KMS-11 (cell line): ENCODE data around the gene PPP2R5B.

ENCODE experiments used
- H2AFZ ChIP-seq: fragments of 200-600 bp; sonication (generic); 2 replicates; pipeline ENCODE4 v1.6.1; 2016; ENCODE audit warnings: antibody characterized with exemption, mixed run types, low read depth
- H3K27ac ChIP-seq: fragments of 200-600 bp; sonication (generic); 2 replicates; pipeline ENCODE4 v1.6.1; 2016; ENCODE audit warnings: mild to moderate bottlenecking, mixed run types
- H3K27me3 ChIP-seq: fragments of 200-600 bp; sonication (generic); 2 replicates; pipeline ENCODE4 v1.6.1; 2017; ENCODE audit warnings: mild to moderate bottlenecking, low read depth, mixed run types, moderate library complexity; ENCODE audit not compliant: insufficient read depth
- H3K36me3 ChIP-seq: fragments of 200-600 bp; sonication (generic); 2 replicates; pipeline ENCODE4 v1.6.1; 2017; ENCODE audit warnings: mild to moderate bottlenecking, mixed run types; ENCODE audit not compliant: insufficient read depth
- H3K4me1 ChIP-seq: fragments of 200-600 bp; sonication (generic); 2 replicates; pipeline ENCODE4 v1.6.1; 2016; ENCODE audit warnings: mild to moderate bottlenecking, low read depth, mixed run types; ENCODE audit not compliant: poor library complexity, severe bottlenecking
- H3K4me2 ChIP-seq: fragments of 200-600 bp; sonication (generic); 2 replicates; pipeline ENCODE4 v1.7.0; 2016; ENCODE audit warnings: mild to moderate bottlenecking, mixed run types
- H3K4me3 ChIP-seq: fragments of 200-600 bp; sonication (generic); IDR thresholded peaks from 2 replicates; pipeline ENCODE4 v1.6.1; 2017; ENCODE audit warnings: low read depth, low read length, mixed read lengths; ENCODE audit not compliant: insufficient read depth
- H3K79me2 ChIP-seq: fragments of 200-600 bp; sonication (generic); 2 replicates; pipeline ENCODE4 v1.6.1; 2016; ENCODE audit warnings: low read depth, mixed run types; ENCODE audit not compliant: insufficient read depth
- H3K9ac ChIP-seq: fragments of 200-600 bp; sonication (generic); 2 replicates; pipeline ENCODE4 v1.6.1; 2016; ENCODE audit warnings: mild to moderate bottlenecking, mixed run types
- H4K20me1 ChIP-seq: fragments of 200-600 bp; sonication (generic); 2 replicates; pipeline ENCODE4 v1.6.1; 2016; ENCODE audit warnings: mild to moderate bottlenecking, mixed run types; ENCODE audit not compliant: insufficient read depth
- TF ChIP-seq, protein P1 (sequence below): fragments of 200-600 bp; sonication (generic); conservative IDR thresholded peaks from 2 replicates; pipeline ENCODE4 v1.6.1; 2017; ENCODE audit warnings: low read depth, mild to moderate bottlenecking, antibody characterized with exemption, low read length, moderate library complexity, mixed read lengths

Gene PPP2R5B

DNA sequence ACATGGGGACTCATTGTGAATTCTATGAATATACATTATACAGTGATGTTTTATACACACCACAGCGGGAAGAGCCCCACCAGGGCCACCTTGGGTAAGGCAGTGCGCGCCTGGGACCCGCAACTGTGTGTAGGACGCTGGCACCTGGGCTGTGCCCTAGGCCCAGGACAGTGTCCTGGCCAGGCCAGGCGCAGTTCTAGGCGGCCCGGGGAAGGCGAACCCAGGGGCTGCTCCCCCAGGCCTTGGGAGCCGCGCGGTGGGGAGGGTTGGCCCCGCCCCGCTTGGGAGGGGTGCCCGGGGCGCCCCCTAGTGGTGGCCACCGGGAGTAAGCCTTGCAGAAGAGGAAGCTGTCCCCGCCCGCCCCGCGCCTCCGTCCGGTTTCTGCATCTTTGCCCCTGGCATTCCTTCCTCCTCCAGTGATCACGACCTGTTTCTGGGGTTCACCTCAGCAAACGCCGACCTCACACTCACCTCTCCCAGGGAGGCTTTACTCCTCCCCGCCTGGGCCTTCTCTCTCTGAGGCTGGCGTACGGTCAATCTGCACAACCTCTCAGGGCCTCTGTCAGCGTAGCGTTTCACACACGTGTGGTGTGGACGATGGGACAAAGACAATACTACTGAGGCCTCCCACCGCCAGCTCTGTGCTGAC lies 36.6 kb upstream of the PPP2R5B start:
- peaks cover 7% of the 10 kb centered on the region for H3K4me1 ChIP-seq
- H3K27me3 ChIP-seq = no peaks in the 10 kb centered on the region
- no peak overlapping the region for H3K27ac ChIP-seq
- H3K4me2 ChIP-seq = 0 out of 2 replicates have a peak overlapping the region, but pooled peaks have one; percentile 44
- H3K4me3 ChIP-seq = no peak overlapping the region
- H2AFZ ChIP-seq = peak overlapping the region; percentile 68
- no peaks in the 10 kb centered on the region for H4K20me1 ChIP-seq
- H3K36me3 ChIP-seq = no peaks in the 10 kb centered on the region
- H3K79me2 ChIP-seq = no peaks in the 10 kb centered on the region
- TF ChIP-seq, protein P1, sequence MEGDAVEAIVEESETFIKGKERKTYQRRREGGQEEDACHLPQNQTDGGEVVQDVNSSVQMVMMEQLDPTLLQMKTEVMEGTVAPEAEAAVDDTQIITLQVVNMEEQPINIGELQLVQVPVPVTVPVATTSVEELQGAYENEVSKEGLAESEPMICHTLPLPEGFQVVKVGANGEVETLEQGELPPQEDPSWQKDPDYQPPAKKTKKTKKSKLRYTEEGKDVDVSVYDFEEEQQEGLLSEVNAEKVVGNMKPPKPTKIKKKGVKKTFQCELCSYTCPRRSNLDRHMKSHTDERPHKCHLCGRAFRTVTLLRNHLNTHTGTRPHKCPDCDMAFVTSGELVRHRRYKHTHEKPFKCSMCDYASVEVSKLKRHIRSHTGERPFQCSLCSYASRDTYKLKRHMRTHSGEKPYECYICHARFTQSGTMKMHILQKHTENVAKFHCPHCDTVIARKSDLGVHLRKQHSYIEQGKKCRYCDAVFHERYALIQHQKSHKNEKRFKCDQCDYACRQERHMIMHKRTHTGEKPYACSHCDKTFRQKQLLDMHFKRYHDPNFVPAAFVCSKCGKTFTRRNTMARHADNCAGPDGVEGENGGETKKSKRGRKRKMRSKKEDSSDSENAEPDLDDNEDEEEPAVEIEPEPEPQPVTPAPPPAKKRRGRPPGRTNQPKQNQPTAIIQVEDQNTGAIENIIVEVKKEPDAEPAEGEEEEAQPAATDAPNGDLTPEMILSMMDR = peak; percentile 83
- no peak overlapping the region for H3K9ac ChIP-seq

DNA sequence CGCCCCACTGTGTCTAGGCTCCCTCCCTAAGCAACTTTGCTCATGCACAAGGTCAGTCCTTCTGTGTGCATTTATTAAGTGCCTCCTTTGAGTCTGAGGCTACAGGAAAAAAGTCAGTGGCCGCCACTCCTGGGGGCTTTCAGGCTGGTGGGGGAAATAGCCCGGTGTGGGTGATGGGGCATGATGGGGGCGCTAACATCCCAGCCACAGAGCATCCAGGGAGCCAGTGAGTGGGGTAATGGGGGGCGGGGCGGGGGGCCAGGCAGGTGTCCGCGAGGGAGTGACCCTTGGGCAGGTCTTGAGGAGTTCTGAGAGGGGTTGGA lies 36.1 kb upstream of the PPP2R5B start:
- Histone ChIP-seq H3K79me2 (no peaks in the 10 kb centered on the region), H3K4me2 (0 out of 2 replicates have a peak overlapping the region, but pooled peaks have one; percentile 44), H3K9ac (no peak overlapping the region), H3K27ac (no peak overlapping the region), H4K20me1 (no peaks in the 10 kb centered on the region), H3K27me3 (no peaks in the 10 kb centered on the region), H3K36me3 (no peaks in the 10 kb centered on the region), H2AFZ (peak overlapping the region; percentile 68), H3K4me3 (no peak overlapping the region), H3K4me1 (peaks cover 7% of the 10 kb centered on the region)
- TF ChIP-seq, protein P1 = no peak

DNA sequence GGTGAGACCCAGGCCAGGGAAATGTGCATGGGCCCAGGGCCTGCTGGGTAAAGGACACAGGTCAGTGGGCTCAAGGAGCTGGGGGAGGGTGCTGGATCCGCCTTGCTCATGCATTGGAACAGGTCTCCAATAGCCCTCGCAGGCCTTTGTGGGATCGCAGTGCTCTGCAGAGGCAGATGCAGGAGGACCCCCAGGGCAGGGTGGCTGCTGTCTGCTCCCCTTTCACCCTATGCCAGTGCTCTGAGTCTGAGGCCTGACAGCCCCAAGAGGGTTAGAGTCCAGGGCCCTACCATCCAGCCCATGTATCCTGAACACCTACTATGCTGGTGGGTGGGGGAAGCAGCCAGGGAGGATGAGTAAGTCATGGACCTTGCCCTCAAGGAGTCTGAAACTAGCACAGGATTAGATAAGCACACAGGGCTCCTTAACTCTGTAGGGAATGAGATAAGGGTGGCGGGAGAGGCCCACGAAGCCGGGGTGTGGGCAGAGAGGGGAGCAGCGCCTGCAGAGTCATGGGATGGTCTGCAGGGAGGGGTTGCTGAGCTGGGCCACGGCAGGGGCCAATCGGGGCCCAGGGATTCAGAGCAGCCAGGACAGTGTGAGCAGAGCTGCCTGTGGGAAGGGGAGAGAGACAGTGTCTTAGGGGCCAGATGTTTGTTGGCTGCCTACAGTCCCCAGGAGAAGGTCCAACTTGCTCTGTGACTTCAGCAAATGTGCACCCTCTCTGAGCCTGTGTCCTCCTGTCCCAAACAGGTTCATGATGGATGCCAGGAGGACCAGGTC lies 35.6 kb upstream of the PPP2R5B start:
- H3K27ac ChIP-seq = no peak overlapping the region
- H3K9ac ChIP-seq = no peak overlapping the region
- H3K4me3 ChIP-seq = no peak overlapping the region
- H3K27me3 ChIP-seq = no peaks in the 10 kb centered on the region
- H3K36me3 ChIP-seq = no peaks in the 10 kb centered on the region
- H2AFZ ChIP-seq = no peak overlapping the region
- H3K79me2 ChIP-seq = no peaks in the 10 kb centered on the region
- peaks cover 7% of the 10 kb centered on the region for H3K4me1 ChIP-seq
- H4K20me1 ChIP-seq = no peaks in the 10 kb centered on the region
- TF ChIP-seq, protein P1 = no peak
- H3K4me2 ChIP-seq = no peak overlapping the region

DNA sequence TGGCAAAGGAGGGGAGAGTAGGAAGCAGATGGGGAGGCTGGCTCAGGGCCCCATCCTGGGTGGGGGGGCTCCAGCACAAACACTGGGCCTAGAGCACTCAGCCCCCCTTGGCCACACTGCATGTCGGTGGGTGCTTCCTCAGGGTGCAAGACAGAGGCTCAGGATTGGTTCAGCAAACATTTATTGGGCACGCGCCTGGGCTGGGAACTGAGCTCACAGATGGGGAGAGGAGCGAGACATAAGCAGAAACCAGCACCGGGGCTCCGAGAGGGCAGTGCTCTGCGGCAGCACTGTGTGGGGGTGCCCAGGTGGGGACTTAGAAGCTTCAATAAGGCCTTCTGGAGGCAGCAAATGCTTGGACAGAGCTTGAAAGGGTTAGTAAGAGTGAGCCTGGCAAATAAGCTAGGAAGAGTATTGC lies 34.0 kb upstream of the PPP2R5B start:
- H3K27ac ChIP-seq = no peak overlapping the region
- H3K4me1 ChIP-seq = peaks cover 11% of the 10 kb centered on the region
- no peaks in the 10 kb centered on the region for H3K36me3 ChIP-seq
- no peaks in the 10 kb centered on the region for H3K27me3 ChIP-seq
- H2AFZ ChIP-seq = no peak overlapping the region
- no peaks in the 10 kb centered on the region for H3K79me2 ChIP-seq
- H3K9ac ChIP-seq = no peak overlapping the region
- no peak overlapping the region for H3K4me2 ChIP-seq
- no peak overlapping the region for H3K4me3 ChIP-seq
- TF ChIP-seq, protein P1 = no peak
- no peaks in the 10 kb centered on the region for H4K20me1 ChIP-seq
